Kidney glomerular epithelial cell (primary cell): ENCODE data around the gene OR52L1.

Source experiments
- DNase-seq: peaks from one replicate; lab custom pipeline; 2025; lab: John Stamatoyannopoulos, UW

The OR52L1 gene

GRCh38 chr11:5940748-5941147, 46.0 kb downstream of the OR52L1 start:
- no peak for DNase-seq

GRCh38 chr11:5938603-5938965, 48.2 kb downstream of the OR52L1 start:
- DNase-seq: no peak

GRCh38 chr11:5937868-5938602, 48.8 kb downstream of the OR52L1 start:
- no peak for DNase-seq
